ENCODE results near the gene PPME1.

PPME1 gene

DNA sequence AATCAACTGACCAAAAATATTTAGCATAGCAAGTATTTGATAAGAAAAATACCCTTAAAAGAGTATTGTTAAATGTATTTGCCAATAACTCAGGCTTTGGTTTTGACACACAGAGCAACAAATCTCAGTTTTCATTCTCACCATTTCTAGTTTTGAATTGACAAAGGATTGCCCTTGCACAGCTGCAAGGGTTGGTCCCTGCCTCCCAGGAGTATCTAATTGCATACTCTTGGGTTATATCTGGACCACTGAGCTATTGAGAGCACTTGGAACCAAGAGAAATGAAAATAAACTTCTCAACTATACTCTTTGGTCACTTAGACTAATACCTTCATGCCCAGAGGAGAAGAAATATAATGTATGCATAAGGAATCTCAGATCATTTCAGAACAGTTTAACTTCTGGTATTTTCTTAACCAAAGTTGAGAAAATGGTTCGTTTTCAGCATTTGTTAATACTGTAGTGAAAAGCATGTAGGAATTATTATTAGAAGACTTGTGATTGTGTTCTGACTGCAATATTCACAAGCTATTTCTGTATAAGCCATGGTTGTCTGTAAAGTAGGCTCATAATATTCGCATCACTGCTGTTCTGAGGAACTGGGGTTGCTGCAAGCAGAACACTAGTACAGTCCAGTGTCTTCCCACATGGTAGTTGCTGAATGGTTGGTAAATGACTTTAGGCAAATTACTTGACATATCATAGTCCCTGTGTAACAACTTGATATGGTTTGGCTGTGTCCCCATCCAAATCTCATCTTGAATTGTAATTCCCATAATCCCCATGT lies 8.2 kb upstream of the PPME1 start:
- no peak for DNase-seq

DNA sequence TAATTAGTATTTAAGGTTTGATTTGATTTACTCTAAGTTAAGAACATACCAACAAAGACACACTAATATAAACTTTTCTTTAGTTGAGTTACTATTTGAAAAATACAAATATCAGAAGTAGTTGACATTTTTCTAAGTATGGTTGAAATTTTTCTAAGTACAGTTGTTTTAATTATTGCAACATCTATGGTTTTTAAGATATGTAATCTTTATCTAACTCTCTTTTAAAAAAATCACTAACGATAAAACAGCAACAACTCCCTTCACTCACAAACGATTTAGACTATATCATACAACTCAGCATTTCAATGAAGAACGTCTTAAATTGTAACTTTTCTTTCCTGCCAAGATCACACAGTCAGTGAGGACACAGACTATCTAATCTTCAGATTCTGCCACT lies 2.3 kb upstream of the PPME1 start:
- no peak for DNase-seq

DNA sequence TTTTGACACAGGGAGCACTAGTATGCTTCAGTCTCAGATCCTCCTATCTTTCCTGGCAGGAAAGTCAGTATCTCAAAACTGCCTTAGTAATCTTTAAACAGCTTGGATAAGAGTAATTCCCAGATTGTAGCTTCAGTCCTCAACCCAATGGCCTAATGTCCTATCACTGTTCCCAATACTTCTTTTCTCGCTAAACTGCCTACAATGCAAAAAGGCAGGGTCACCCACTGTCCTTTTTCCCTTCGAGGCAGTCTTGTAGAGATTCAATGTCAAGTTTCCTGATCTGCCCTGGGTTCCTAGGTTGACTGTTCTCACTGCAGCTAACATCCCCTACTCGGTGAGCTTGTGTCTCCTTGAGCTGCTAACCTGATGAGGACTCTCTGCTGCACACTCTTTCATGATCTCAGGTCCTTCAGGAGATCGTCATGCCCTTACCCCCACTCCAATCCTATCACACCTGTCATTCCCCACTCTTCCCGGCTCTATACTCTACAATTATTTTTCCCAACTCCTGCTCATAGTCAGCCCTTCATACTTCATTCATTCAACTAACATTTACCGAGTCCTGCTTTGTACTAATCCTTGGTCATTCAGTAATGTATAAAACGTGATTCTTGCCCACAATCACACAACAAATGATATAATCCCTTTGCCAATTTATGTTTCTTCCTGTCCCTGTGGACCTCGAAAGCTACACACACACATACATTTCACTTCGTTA lies 1.2 kb upstream of the PPME1 start:
- DNase-seq = no peak

DNA sequence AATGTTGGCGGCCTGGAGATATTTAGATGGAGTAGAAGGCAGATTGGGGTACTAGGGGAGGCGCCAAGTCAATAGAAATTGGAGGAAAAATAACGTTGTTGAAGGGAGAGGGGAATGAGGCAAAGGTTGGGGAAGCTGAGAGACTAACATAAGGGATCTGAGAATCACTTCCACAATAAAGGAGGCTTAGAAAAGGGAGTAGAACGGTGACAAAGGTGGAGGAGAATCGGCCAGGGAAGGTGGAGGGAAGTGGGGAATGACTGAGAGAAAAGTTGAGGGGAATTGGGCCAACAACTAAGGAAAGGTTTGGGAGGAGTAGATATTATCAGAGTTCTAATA lies 510 bp downstream of the PPME1 start:
- no peak for DNase-seq

DNA sequence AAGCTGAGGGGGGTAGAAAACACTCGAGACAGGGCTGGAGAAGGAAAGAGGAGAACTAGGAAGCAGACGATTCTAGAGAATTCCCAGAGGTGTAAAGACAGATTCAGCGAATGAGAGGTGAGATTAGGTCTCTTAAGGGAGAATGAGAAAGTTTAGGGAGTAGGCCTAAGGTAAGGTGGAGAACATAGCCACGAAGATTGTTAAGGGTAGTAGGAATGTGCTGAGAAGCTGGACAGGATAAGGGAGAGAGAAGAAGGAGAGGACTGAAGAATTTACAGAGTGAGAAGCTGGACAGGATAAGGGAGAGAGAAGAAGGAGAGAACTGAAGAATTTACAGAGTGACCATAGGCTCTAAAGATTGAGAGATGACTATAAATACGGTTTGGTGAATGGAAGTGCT lies 908 bp downstream of the PPME1 start:
- DNase-seq = no peak

DNA sequence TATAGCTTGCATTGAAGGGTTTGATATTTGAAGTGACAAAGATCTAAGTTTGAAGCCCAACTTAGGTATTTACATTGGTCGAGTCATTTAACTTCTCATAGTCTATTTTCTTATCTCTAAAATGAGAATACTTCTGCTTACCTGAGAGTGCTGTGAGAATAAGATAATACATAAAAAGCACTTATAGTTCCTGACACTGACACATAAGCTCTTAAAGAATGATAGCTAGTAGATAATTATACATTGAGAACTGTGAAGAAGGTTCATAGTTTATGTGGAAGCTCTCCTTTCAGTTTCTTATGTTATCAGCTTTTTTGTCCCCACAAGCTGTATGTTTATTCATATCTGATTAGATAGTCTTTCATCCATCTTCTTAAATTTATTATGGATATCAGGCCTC lies 4.8 kb downstream of the PPME1 start:
- DNase-seq = no peak

DNA sequence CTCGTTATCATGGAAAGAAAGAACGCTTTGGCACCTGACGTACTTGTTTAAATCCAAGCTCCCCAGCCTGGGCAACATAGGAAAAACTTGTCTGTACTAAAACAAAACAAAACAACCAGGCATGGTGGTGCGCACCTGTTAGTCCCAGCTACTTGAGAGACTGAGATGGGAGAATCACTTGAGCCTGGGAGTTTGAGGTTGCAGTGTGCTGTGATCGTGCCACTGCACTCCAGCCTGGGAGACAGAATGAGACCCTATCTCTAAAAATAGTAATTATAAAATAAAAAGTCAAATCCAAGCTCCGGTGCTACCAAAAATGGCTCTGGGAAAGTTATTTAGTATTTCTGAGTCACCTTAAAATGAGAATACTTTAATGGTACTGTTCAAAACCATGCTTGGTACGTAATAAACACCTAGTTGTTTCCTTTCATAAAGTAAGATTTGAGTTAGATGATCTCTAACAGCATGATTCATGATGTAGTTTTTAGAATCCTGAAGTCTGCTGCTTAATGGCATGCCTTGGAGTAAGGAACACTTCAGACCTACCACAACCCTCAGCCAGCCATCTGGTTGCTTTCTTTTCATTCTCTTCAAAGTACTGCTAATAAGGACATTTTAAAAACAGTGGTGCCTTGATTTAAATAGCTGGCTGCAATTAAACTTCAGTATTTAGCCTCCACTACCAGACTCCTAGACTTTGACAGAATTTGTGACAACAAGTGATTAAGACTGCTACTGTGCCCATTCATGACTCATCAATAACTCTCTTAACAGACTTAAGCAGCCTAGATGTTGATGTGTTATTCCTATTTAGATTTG lies 8.4 kb downstream of the PPME1 start:
- DNase-seq = no peak

DNA sequence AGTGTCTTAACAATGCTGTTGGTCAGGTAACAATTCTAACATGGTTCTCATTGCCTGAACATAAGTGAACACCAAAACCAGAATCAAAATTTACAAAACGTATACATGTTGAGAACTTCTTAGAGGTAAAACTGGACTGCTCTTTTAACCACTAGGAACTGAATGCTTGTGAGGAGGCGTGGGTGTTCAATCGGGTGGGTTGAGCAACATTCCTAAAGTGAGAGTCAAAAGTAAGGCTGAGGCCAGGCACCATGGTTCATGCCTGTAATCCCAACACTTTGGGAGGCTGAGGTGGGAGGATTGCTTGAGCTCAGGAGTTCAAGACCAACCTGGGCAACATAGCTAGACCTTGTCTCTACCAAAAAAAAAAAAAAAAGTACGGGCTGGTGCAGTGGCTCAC lies 11.5 kb downstream of the PPME1 start:
- DNase-seq = no peak

DNA sequence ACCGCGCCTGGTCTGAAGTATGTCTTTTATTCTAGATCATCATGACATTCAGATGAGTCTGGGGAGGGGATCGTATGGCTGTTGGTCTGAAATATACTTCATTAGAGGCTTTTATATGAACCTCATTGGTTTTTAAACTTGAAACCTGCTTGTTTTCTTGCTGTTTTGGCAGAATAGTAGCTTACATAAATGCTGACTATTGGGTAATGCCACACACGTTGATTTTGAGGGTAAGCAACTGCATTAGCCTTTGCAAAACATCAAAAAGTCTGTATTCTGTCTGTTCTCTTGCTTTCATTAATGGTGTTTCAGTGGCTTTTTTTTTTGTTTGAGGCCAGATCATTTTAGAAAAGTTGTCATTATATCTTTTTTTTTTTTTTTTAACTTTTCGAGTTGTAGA lies 14.2 kb downstream of the PPME1 start:
- DNase-seq = no peak

DNA sequence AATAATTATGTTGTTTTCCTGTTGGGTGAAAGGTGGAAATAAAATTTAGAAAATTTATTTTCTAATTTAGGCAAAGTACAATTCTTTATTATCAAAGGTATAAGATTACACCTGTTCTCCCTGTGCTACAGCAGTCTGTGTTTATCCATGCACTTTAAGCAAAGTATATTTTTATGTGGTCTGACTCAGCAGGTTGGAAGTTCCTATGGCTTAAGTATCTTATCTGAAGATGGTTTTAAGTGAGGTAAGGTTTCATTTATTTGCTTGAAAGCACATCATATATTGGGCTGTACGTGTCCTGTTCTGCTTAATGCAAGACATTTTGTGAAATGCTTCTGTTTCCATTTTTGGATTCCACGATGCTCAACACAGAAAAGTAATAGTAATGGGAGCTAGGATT lies 14.6 kb downstream of the PPME1 start:
- DNase-seq = no peak

DNA sequence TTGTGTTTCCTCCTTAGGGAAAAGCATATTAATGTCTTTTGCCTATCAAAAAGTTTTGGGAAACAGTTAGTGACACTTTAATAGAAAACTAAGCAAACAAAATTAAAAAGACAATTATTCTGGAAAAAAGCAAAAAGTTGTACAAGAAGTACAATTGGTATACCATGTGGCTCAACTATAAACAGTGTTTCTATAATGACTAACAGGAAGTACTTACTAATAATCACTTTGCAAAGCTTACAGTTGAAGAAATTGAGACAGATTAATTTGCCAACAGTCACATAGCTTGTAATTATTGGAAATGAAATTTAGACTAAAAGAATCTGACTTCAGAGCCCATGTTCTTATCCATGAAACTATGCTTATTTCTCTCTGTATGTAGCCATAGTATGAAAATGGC lies 24.7 kb downstream of the PPME1 start:
- DNase-seq = no peak

DNA sequence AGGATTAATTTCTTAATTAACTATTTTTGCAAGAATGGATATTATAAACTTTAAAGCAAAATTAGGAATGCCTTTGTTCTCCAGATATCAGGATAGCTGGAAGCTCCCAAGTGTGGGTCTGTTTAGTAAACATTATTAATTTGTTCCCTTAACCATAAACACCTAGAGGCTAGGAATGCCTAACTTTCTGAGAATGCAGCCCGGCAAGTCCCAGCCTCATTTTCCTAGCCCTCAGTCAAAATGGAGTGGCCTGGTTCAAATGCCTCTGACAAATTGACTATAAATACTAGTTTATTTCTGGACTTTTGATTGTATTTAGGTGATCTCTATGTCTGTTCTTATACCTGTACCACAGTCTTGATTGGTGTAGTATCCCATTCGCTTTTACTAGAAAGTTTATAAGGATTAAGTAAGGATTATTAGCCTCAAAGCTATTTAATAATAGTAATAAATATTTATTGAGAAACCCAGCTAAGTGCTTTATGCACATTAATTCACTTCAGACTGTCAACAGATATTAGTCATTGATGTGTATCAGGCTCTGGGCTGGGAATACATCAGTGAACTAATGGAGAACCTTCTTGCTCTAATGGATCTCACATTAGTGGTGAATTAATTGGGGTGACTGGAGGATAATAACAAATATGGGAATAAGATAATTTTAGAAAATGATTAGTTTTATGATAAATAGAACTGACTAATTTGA lies 25.8 kb downstream of the PPME1 start:
- DNase-seq = no peak

DNA sequence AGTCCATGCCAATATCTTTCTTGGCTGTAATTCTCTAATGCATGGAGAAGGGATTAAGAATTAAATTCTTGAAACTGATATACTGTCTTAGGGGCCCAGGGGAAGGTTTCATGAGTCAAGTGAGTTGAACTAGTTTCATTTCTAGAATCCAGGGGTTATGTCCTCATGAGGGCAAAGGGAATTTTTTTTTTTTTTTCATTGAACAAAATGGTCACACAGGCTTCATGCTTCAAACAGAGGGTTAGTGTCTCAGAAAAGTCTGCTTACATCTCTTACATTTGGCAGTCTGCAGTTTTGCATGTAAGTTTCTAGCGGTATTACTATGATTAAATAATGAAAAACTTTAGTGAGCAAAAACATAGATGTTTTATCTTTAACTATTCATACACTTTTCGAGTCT lies 32.9 kb downstream of the PPME1 start:
- no peak for DNase-seq

DNA sequence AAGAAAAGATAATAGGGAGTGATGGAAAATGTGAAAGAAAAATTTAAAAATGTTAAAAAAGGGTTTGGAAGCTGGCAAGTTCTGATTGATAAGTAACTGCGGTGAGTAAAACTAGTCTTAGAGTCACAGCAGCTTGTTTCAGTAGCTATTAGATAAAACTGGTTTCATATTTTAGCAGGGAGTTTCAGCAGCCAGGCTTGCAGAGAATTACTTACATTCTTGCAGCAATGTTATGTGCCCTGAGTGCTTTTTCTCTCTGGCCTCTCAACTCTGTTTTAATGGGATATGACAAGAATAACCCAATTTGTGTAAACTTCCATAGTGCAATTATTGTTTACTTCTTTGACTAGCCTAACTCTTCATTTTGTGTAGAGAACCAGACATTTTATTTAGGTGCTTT lies 33.6 kb downstream of the PPME1 start:
- DNase-seq = no peak

DNA sequence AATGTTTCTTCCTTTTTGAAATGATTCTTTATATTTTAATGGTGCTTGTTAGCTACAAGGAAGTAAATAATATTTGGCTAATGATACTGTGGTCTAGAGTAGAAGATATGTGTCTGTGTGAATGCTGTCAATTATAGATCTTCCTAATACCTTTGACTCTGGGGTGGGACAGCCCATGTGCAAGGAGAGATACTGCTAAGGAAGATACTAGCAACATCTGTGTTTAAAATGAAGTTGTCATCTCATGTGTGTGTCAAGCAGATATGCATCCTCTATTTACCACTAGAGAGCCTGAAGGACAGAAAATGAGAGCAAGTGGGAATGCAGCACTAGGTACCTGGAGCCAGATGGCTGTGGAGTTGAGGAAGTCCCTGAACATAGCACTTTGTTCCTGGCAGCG lies 34.1 kb downstream of the PPME1 start:
- no peak for DNase-seq

DNA sequence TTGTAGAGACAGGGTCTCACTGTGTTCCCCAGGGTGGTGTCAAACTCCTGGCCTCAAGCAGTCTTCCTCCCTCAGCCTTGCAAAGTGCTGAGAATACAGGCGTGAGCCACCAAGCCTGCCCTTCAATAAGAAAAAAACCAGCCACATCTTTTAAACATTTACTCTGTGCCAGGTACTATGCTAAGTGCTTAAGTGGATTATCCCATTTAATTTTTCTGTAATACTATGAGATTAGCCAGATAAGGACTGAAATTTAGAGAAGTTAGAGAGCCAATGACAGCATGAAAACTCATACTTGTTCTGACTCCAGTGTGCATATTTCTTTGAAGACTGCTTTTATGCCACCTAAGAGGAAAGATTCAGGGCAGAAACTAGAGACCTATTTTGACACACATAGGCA lies 35.7 kb downstream of the PPME1 start:
- no peak for DNase-seq

DNA sequence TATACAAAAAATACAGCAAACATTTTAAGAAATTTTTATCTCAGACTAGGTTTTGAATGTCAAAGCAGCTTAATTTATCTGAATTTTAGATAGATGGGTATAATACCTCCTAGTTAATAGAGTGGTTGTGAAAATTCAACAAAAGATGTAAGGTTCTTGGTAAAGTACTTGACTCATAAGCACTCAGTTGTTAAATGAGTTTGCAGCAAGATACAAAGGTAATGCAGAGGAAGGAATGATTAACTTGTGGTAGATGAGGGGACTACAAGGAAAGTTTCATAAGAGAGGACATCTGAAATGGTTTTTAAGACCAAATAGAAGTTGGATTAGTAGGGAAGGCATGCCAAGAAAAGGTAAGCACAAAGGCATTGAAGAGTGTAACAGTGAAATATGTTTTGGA lies 37.4 kb downstream of the PPME1 start:
- DNase-seq = no peak

DNA sequence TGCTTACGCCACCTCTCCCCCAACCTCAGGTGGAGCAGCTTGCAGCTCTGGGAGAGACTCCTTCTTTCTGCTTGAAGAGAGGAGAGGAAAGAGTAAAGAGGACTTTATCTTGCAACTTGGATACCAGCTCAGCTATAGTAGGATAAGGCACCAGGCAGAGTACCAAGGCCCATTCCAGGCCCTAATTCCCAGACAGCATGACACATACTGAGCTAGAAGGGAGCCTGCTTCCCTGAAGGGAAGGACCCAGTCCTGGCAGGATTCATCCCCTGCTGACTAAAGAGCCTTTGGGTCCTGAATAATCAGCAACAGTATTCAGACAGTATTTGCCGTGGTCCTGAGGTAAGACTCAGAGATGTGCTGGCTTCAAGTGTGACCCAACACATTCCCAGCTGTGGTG lies 41.4 kb downstream of the PPME1 start:
- no peak for DNase-seq

DNA sequence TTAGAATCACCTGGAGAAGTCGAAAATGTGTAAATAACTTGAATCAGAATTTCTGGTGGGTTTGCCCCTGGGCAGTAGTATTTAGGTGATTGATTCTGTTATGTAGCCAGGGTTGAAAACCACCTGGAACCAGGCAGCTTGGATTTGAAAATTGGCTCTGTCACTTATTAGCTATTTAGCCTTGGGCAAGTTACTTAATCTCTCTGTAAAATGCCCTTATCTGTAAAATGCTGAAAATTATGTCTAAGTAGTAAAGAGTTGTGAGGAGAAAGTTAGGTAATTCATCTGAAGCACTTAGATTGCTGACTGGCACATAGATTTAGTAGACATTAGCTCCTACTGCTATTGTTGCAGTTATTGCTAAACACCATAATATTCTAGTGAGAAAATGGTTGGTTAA lies 49.3 kb downstream of the PPME1 start:
- no peak for DNase-seq

DNA sequence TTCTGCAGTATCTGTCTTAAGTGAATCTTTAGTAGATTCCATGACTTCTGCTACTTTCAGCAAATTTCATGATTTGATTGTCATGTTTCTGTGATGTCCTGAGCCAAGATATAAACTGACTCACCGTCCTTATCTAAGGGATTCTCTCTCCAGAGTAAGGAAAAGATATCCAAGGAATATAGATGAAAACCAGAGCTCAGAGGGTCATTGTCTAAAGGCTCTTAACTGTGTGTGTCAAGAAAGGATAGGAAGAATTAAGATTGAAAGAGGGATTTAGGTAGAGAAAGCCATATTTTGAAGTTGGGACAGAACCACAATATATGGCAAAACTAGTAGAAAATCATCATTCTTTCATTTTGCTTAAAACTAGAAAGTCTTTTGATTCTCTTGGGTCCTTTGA lies 50.7 kb downstream of the PPME1 start:
- DNase-seq = no peak

DNA sequence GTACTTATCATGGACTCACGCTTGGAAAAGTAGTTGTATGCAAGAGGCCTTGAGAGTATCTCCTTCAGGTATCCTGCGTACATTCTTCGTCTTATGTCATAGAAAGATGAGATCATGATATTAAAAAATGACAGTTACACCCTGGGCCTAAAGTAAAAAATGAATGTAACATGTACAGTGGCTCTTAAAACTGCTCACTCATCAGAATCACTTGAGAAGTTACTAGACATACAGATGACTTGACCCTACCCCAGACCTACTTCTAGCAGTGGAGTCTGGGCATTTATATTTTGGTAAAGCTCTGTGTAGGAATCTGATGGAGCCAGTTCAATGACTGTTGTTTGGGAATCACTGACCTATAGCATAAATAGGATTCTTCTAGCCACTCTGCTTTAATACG lies 54.5 kb downstream of the PPME1 start:
- DNase-seq = no peak

DNA sequence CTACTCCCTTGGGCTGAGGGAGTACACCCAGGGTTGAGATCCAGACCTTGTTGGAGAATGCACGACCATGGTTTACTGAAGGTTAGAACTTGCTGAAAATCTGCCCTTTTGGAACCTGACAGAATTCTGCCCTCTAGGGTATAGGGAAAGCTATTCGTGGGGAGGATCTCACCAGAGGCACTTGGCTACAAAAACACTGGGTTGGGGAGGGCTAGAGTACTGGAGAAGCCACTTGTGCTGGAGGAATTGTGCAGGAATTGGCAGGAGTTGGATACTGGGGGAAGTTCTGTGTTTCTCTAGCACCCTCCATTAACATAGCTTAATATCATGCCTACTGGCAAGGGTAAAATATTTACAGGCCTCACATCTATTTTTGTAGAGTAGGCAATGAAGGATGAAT lies 55.8 kb downstream of the PPME1 start:
- no peak for DNase-seq

DNA sequence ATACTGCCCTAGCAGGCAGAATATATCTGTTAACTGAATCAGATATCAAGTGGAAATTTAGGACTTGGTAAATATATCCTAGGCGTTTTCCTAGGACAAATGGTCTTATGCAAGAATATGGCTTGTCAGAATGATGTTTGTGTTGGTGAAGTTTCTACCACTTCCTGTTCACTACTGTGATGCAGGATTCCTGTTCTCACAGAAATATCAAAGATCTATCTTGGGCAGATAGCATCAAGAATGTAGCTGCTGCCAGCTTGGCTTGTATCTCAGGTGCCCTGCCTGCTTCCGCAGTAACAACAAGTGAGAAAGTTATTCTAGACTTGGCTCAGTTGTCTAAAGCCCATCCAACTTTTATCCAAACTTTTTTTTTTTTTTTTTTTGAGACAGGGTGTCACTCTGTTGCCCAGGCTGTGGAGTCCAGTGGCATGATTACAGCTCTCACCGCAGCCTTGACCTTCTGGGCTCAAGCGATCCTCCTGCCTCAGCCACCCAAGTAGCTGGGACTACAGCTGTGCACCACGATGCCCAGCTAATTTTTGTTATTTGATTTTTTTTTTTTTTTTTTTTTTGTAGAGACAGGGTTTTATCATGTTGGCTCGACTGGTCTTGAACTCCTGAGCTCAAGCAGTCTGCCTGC lies 61.3 kb downstream of the PPME1 start:
- no peak for DNase-seq

All from NCI-H2171 (cell line).